Epithelial cell of prostate (primary cell): ENCODE measurements around the gene CST5.
"Not testable (repeated sequence)": the region's sequence is repeated elsewhere in the genome, so short reads cannot be mapped to it uniquely, and the experiment has no call there.

ENCODE experiments used
- DNase-seq: peaks from one replicate; pipeline ENCODE4 v3.0.0-alpha.2; 2011; ENCODE audit warnings: low read depth, low spot score
- H3K27ac ChIP-seq: fragments of 450-650 bp; 2 replicates; pipeline ENCODE4 v1.5.1; 2017; ENCODE audit warnings: mild to moderate bottlenecking

The CST5 gene

DNA sequence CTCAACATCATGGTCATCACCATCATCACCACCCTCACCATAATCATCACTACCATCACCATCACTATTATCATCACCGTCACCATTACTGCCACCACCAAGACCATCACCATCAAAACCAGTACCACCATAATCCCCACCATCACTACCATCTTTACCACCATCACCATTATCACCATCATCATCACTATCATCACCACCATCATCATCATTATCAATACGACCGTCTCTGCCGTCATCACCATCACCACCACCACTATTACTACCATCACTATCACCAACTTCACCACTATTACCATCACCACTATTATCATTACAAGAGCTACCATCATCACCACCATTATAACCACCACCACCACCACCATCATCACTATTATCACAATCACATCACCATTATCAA lies 11.3 kb upstream of the CST5 start:
- not testable (repeated sequence) for DNase-seq

DNA sequence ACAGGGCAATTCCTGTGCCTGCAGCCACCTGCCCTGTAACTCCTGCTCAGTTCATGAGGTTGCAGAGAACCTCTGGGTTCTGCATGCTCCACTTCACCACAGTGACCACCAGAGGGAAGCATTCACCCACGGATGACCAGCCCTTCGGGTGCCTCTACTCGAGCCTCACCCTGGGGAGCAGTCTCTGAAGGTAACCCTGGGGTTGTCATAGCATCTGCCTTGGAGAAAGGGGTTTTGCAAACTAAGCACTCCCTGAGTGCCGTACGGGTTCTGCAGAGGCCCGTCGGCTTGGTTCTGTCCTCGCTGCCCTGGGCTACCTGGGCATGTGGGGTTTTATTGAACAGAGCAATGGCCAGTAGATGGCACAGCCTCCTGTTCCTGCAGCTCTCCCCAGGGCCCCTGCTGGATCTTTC lies 10.2 kb upstream of the CST5 start:
- DNase-seq: no peak
- H3K27ac ChIP-seq: no peak overlapping the region

More for the DNA sequence above, 11.3 kb upstream of the CST5 start:
- not testable (repeated sequence) for H3K27ac ChIP-seq

DNA sequence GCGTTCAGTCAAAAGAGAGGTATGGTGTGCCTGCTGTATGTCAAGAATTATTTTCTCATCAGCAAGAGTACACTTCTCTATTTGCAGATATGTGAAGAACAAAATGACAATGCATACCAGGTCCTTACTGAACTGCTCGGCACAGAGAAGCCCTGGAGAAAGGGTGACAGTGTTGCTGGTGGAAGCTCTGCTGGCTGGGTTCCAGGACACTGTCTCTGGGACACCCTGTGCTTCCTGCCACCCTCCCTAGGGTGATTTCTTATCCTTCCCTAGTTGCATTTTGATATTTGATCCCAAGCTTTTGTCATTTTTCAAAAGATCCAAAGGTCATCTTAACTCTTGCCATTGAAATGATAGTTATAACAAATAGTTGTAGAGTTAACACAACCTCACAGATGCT lies 8.3 kb upstream of the CST5 start:
- no peak overlapping the region for H3K27ac ChIP-seq
- no peak for DNase-seq

DNA sequence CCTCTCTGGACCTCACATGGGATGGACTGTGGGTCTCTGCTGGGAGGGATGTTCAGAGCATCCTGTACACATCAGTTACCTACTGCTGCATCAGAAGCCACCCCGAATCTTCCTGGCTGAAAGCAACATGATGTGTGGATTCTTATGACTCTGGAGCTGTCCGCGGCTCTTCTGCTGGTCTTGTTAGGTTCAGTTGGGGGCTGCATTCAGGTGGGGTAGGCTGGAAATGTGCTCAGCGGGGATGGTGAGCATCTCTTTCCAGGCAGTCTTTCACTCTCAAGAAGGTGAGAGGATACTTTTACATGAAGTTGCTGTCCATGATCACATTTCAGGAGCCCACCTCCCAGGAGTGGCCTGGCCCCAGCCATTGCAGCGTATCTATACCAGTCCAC lies 5.2 kb upstream of the CST5 start:
- no peak for DNase-seq
- H3K27ac ChIP-seq: no peak overlapping the region

DNA sequence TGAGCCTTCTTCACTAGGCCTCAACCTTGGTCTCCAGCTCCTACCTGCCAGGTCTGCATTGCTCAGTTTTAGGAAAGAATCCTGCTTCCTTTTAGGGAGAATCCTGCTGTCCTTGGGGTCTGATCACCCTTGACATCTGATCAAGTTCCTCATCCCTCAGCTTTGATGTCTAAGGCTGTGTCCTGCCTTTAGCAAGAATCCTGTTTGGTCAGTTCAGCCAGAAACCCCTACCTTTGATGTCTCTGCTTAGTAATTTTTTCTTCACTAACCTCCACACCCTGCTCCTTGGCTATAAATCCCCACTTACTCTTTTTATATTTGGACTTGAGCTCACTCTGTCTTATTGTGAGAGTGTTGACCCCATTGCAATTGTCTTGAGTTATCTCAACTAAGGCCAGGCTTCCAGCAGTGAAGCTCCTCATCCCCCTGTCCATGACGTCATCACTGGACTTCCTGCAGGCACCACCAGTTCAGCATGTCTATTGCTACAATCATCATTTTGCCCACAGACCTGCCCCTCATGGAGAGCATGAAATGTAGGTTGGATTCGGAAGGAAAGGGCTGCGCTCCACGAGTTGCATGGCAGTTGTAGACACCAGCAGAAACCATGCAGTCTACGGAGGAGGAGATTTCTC lies 4.7 kb upstream of the CST5 start:
- no peak overlapping the region for H3K27ac ChIP-seq
- DNase-seq: no peak

DNA sequence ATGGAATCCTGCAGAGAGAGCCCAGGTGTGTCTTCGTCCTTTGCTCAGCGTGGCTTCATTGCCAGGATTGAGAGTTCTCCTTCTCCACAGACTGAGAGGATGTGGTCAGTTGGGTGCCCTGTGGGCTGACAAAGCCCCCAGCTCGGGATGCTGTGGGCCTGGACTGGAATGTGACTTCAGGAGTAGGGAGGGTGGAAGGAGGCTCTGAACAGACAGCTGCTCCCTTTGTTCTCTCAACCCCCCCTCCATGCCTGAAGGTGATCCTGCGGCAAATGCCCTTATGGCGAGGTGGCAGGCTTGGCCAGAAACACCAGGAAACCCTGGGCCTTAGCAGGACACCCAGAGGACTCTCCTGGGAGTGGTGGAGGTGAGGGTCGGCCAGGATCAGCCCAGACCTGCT lies 1.8 kb upstream of the CST5 start:
- no peak for DNase-seq
- no peak overlapping the region for H3K27ac ChIP-seq

DNA sequence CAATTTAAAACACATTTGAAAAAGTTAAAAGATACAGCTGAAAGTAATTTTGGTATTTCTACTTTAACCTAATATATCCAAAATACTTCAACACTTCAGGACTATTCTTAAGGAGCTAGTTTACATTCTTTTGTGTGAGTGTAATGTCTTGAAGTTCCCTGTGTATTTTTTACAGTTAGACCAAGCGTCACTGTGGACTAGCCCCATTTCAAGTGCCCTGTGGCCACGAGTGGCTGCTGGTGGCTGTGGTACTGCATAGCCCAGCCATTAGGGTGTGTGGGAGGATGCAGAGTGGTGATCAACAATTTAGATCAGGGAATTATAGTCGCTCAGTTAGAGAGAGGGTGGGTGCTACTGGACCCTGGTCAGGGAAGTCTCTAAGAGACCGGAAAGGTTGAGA lies 869 bp upstream of the CST5 start:
- no peak for DNase-seq
- no peak overlapping the region for H3K27ac ChIP-seq

DNA sequence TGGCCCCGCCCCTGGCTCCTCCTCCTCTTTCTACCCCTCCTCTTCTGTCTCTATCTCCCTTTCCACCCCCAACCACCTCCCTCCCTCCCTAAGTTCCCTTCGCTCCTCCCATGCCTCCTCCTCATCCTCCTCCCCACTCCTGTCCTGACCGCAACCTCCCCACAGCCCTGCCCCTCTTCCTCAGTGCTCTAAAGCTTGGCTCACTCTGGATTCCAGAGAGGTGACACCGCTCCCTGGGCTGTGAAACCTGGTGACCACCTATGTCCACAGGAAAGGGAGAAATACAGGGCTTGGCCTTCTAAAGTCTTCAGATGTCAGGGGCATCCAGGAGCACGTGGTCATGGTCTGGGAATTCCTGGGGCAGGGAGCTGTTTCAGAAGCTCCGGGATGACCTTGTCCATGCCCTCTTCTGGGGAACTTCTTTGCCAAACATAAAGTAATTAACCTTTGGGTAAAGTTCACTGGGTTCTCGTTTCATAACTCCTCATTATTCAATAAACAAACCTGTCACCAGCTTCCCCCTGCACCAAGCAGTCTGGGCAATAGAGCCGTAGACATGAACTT lies 345 bp upstream of the CST5 start:
- no peak overlapping the region for H3K27ac ChIP-seq
- no peak for DNase-seq

DNA sequence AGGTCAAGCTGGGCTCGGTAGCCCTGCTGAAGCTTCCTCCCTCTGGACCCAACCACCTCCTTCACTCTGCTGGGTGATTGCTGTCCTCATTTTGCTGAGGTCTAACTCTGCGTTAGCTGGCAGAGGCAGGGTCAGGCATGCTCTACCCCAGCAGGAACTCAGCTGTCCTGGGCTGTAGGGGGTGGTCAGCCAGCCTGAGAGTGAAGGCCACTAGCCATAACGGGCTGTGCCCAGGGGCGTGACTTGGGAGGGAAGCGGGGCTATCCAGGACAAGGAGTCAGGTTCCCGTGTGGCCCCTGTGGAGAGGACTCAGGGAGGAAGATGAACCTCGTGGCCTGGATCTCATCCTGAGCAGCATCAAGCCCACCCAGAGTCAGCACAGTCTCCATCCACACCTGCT lies 761 bp downstream of the CST5 start:
- DNase-seq: no peak
- H3K27ac ChIP-seq: no peak overlapping the region

DNA sequence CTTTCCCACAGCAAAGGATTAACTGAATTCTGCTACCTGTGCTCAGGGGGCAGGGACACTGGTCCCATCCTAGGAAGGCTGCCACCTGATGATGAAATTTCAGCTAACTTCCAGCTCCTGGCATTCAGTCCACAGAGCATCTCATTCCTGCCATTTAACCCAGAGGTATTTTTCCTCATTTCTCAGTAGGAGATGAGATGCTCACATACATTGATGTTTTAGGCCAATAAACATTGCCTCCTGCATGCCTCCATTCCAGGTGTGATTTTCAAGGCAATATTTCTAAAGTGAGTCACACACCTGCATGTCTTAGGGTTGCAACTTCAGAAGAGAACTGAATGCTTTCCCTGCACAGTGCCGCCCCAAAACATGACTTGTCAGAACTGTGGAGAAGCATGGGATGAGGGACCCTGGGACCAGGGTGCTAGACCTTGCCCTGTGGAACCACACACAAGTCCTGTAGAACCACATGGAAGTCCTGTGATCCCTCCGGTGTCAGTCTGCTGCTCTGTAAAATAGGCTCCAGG lies 1.5 kb downstream of the CST5 start:
- DNase-seq, H3K27ac ChIP-seq: not testable (repeated sequence)

DNA sequence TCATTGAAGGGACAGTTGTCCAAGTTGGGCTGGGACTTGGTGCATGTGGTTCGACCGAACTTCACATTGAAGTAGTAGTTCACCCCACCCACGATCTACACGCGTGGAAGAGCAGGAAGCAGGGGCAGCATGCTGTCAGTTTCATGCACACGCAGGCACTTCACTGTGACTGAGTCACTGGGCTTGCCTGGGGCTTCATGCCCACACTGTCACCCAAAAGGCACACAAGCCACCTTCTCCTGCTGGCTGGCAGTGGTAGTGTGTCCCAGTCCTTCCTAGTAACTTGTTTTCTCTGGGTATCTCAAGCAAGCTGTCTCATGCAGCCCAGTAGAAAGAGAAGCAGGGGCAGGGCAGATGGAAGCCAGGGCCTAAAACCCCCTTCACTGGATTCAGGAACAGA lies 2.0 kb downstream of the CST5 start:
- no peak overlapping the region for H3K27ac ChIP-seq

DNA sequence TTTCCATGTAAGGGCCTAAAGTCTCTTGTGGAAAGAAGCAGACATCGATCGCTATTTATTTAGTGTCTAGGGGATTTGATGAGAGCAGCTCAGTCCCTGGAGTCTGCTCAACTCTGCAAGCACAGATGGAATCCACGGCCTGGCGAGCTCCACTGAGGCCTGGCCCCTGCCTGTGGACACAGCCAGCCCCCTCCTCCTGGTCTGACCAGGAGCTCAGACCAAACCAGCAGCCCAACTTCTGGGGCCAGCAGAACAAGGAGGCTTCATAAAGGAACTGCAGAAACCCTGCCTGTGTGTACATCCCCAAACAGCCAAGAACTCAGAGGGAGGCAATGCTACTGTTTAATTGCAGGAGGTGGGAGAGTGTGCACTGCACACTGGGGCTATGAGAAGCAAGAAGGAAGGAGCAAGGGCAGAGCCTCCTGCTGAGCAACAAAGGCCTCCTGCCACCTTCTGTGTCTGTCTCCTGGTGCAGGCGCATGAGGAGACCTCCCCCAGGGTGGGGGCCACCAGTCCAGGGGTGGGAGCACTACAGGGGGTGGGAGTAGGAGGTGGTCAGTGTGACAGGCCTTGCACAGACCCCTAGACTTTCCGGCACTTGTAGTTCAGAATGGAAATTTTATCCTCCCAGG lies 3.8 kb downstream of the CST5 start:
- no peak for DNase-seq
- no peak overlapping the region for H3K27ac ChIP-seq

More for the DNA sequence above, 2.0 kb downstream of the CST5 start:
- no peak for DNase-seq

DNA sequence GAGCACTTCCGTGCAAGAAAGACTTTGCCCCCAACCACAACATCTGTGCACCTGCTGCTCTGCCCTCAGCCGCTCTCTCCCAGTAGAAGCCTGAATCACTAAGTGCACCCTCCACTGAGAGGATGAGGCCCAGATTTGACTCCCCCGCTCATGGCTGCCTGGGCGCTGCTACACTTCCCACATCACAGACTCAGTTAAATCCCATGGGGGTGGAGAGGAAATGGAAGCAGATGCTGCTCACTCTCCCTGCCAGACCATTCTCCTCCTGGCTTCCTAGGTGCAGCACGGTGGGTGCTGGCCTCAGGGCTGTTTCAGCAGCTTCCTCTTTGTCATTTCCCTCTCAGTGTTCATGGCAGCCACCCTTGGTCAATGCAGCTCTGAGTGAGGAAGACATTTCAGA lies 4.8 kb downstream of the CST5 start:
- no peak for DNase-seq
- no peak overlapping the region for H3K27ac ChIP-seq

DNA sequence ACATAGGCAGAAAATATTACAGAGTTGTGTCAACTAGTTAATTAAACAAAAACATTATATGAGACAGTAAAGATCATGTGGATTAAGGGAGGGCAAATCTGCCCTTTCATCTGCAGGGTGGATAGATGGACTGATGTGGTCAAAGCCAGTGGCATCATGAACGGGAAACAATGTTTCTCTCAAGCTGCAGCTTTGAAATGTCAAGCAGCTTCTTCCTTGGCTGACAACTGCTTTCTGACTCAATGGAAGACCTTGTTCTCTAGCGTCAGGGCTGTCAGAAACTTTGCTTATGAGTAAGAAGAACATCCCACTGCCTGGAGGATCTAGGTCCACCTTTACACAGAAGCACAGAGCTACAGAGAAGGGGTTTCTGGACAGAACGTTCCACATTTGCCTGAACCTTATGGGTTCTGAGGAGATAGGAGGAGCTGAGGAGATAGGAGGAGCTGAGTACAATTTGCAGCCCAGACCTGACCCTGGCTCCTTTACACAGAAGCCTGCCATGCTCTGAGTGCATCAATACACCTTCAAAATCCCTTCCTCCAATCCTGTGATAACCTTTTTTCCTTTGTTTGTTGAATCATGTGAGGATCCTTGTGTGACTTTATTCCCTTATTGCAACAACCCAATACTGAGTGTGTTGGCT lies 6.1 kb downstream of the CST5 start:
- no peak for DNase-seq
- H3K27ac ChIP-seq: no peak overlapping the region

DNA sequence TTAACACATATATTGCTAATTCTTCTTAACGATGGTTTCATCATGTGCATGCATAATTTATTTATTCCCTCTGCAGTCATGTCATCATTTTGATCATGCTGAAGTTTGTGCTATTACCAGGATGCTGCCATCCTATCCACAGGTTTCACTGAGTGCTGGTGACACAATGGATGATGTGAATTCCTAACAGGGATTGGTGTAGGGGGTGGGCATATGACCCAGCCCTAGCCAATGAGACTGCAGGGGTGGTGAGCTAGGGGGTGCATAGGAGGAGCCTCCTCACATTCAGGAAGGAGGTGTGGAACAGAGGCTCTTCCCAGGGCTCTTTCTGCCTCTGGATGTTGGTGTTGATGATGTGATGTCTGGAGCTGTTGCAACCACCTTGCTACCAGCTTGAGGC lies 7.5 kb downstream of the CST5 start:
- DNase-seq: no peak
- H3K27ac ChIP-seq: no peak overlapping the region

DNA sequence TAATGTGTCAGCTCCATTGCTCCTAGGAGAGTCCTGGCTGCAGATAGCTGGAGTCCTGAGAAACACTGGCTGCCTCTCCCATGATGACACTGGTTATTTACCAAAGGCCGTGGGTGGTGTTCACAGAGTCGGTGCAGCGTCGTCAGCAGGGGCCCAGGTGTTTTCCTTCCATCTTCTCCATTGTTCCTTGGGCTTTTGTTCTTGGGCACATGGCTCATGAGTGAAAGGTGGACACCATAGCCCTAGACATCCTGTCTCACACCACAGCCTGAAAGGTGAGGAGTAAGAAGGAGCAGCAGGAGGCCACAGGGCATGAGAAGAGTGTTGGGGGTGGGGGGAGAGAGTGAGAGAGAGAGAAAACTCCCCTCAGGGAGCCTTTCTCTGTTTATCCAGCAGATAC lies 9.1 kb downstream of the CST5 start:
- no peak for DNase-seq
- no peak overlapping the region for H3K27ac ChIP-seq

DNA sequence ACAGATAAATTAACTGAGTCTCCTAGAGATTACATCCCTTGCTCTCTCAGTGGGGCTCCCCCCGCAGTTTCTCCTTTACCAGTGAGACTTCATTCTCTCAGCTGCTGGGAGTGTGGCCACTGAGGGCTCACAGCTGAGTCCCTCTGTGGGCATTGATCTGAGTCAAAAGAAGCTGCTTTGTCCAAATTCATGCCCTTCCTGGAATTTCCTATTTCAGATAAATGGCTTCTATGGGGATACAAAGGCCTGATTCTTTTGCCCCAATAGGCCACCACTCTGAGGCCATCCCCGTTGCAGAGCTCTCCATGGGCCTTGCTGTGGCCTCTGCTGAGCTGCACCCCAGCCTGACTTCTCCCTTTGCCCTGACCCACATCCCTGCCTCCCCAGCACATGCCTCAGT lies 10.0 kb downstream of the CST5 start:
- DNase-seq: no peak
- no peak overlapping the region for H3K27ac ChIP-seq

DNA sequence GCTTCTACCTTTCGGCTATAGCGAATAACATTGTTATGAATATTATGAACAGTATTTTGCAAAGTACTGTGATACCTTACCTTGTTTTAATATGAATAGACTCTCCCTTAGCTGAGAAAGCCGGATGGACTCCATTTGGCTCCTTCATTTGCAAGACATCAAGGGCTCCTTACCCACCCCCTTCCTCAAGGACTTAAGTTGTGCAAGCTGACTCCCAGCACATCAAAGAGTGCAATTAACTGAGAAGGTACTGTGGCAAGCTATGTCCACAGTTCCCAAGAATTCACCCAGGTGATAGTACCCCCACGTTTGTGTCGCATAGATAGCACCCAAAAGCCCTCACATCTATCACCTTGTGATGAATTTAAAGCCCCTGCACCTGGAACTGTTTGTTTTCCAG lies 11.2 kb downstream of the CST5 start:
- no peak overlapping the region for H3K27ac ChIP-seq
- no peak for DNase-seq

DNA sequence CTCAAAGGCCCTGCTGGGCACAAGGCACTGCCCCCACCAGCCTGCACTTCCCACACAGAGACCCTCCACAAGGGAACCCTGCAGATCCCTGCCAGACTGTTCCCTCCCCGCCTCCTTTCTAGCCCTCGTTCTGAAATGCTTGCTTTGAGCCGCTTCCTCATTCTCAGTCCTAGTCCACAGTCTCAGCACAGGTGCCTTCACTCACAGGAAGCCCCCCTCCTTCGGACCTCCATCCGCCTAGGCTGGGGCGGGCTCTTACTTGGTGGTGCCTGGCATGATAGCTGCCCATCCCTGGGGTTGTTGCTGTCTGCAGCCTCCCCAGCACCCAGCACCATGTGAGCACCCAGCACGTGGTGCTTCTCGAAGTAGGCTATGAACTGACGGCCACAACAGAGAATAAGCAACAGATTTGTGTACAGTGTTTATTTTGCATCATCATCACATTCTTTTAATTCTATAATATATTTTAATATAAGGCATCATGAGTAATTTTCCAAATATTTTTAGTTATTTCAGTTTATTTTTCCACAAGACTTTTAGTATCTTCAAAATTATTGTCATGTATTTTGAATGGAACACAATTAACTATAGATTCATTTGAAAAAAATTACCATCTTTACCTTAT lies 12.3 kb downstream of the CST5 start:
- H3K27ac ChIP-seq: no peak overlapping the region
- no peak for DNase-seq

DNA sequence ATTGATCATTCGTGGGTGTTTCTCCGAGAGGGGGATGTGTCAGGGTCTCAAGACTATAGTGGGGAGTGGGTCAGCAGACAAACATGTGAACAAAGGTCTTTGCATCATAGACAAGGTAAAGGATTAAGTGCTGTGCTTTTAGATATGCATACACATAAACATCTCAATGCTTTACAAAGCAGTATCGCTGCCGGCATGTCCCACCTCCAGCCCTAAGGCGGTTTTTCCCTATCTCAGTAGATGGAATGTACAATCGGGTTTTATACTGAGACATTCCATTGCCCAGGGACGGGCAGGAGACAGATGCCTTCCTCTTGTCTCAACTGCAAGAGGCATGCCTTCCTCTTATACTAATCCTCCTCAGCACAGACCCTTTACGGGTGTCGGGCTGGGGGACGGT lies 18.8 kb downstream of the CST5 start:
- H3K27ac ChIP-seq, DNase-seq: not testable (repeated sequence)
